Neuron (in vitro differentiated cells): Measurements from ENCODE around the gene ZNF366.
A peak's percentile ranks its signal among the peaks of the same experiment; 100 is the strongest.

Source experiments
- H2AFZ ChIP-seq: one replicate; pipeline ENCODE4 v1.6.1; 2013; ENCODE audit warnings: low read depth, mild to moderate bottlenecking, inconsistent platforms, low read length, moderate library complexity
- H3K27me3 ChIP-seq: one replicate; pipeline ENCODE4 v1.6.1; 2013; ENCODE audit warnings: low read length; ENCODE audit not compliant: insufficient read depth
- H3K36me3 ChIP-seq: one replicate; pipeline ENCODE4 v1.6.1; 2013; ENCODE audit warnings: low read length; ENCODE audit not compliant: insufficient read depth
- H3K4me1 ChIP-seq: one replicate; pipeline ENCODE4 v1.6.1; 2013; ENCODE audit warnings: low read length; ENCODE audit not compliant: insufficient read depth
- H3K4me3 ChIP-seq: 2 replicates; pipeline ENCODE4 v1.5.1; 2013; ENCODE audit warnings: mild to moderate bottlenecking, low read length, moderate library complexity
- H3K9me3 ChIP-seq: one replicate; pipeline ENCODE4 v1.6.1; 2013; ENCODE audit warnings: low read length

ZNF366 gene

GRCh38 chr5:72507231-72507906 is at the start of gene ZNF366:
Gene ZNF366 (minus strand): TSS chr5:72507410. CDS start chr5:72461496, 45,914 bp downstream.
- Histone ChIP-seq H3K27me3 (no peaks in the 10 kb centered on the region), H3K4me3 (no peak within 1 kb of the TSS), H3K9me3 (no peaks in the 10 kb centered on the region), H2AFZ (no peak within 1 kb of the TSS), H3K36me3 (no peaks in the 10 kb centered on the region), H3K4me1 (no peaks in the 10 kb centered on the region)

DNA sequence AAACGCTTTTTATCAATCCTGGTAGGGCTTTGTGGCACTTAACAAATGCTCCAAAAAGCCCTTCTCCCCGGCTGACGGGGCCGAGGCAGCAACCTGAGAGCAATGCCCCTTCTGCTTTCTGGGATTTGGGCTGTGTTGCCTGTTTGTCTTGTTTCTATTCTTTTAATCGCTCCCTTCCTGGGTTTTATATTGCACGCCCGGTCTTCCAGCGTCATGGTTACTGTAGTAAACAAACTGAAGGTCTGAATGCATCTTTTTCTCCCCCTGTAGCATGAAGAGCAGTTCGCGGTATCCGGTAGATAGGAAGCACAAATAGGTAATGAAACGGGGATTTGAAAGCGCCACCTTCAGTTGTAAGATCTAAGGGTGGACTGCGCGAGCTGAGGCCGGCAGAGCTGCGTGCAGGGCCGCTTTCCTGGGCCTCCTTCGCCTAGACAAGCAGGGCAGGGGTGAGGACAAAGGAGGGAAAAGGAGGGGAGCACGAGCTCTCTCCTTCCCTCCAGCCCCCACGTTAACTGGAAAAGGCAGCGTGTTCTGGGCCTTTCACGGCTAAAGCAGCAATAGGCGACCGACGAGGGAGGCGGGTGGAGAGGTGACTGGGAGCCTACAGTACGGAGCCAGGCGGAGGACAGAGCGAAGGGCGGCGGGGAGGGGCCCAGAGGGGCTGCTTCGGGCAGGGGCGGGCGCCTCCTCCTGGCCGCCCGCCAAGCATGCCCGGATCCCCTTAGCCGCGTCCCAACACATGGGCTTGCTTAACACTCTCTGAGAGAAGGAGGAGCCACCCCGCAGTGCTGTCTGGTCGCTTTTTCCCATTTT is 49.3 kb upstream of the ZNF366 start:
- Histone ChIP-seq H3K9me3 (no peaks in the 10 kb centered on the region), H3K27me3 (no peaks in the 10 kb centered on the region), H2AFZ (peak overlapping the region; percentile 32), H3K36me3 (no peaks in the 10 kb centered on the region), H3K4me1 (peaks cover 16% of the 10 kb centered on the region), H3K4me3 (no peak overlapping the region)

GRCh38 chr5:72555871-72556270 is 48.7 kb upstream of the ZNF366 start:
- Histone ChIP-seq H3K4me1 (peaks cover 16% of the 10 kb centered on the region), H3K36me3 (no peaks in the 10 kb centered on the region), H2AFZ (peak overlapping the region; percentile 32), H3K4me3 (no peak overlapping the region), H3K9me3 (no peaks in the 10 kb centered on the region), H3K27me3 (no peaks in the 10 kb centered on the region)

GRCh38 chr5:72554897-72555296 is 47.7 kb upstream of the ZNF366 start:
- Histone ChIP-seq H3K9me3 (no peaks in the 10 kb centered on the region), H2AFZ (no peak overlapping the region)

GRCh38 chr5:72552041-72552557 is 44.9 kb upstream of the ZNF366 start:
- H3K27me3 ChIP-seq: no peaks in the 10 kb centered on the region

More at GRCh38 chr5:72554897-72555296, 47.7 kb upstream of the ZNF366 start:
- peaks cover 16% of the 10 kb centered on the region for H3K4me1 ChIP-seq
- no peaks in the 10 kb centered on the region for H3K36me3 ChIP-seq
- H3K27me3 ChIP-seq: no peaks in the 10 kb centered on the region
- H3K4me3 ChIP-seq: no peak overlapping the region

DNA sequence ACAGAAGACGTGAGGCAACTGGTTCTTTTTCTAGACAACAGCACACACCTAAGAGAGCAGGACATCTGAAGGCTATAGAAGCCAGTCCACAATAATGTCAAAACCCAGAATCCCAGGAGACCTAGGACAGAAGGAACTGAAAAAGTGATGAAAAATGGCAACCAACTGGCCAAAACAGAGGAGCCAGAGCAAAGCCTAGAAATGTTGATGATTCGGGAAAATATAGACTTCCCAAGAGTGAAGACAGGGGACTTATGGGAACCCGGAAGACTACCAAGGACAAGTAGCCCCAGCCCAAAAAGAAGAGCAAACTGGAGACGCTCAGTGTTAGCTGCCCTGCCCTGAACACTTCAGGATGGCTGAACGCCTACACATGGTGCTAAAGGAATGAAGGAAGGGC is 43.4 kb upstream of the ZNF366 start:
- H3K4me1 ChIP-seq: no peaks in the 10 kb centered on the region
- H3K27me3 ChIP-seq: no peaks in the 10 kb centered on the region
- no peak overlapping the region for H3K4me3 ChIP-seq
- H3K9me3 ChIP-seq: no peaks in the 10 kb centered on the region
- no peaks in the 10 kb centered on the region for H3K36me3 ChIP-seq
- H2AFZ ChIP-seq: no peak overlapping the region

More at GRCh38 chr5:72552041-72552557, 44.9 kb upstream of the ZNF366 start:
- Histone ChIP-seq H3K4me3 (no peak overlapping the region), H3K36me3 (no peaks in the 10 kb centered on the region), H3K9me3 (no peaks in the 10 kb centered on the region), H2AFZ (no peak overlapping the region), H3K4me1 (peaks cover 11% of the 10 kb centered on the region)

DNA sequence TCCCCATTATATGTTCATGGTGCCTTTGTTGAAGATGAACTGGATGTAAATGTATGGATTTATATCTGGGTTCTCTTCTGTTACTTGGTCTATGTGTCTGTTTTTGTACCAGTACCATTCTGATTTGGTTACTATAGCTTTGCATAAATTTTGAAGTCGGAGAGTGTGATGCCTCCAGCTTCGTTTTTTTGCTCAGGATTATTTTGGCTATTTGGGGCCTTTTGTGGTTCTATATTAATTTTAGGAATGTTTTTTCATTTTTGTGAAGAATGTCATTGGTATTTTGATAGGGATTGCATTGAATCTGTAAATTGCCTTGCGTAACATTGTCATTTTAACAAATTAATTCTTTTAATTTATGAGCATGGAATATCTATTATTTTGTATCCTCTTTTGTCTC is 36.6 kb upstream of the ZNF366 start:
- Histone ChIP-seq H2AFZ (no peak overlapping the region), H3K9me3 (peaks cover 2% of the 10 kb centered on the region), H3K27me3 (no peaks in the 10 kb centered on the region), H3K4me1 (peaks cover 7% of the 10 kb centered on the region), H3K36me3 (no peaks in the 10 kb centered on the region), H3K4me3 (no peak overlapping the region)

DNA sequence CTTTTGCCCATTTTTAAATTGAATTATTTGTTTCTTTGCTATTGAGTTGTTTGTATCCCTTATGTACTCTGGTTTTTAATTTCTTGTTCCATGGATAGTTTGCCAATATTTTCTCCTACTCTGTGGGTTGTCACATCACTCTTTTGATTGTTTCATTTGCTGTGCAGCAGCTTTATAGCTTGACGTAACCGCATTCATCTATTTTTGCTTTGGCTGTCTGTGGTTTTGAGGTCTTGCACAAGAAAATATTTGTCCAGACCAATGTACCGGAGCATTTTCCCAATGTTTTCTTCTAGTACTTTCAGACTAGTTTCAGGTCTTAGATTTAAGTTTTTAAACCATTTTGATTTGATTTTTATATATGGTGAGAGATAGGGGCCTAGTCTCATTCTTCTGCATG is 36.2 kb upstream of the ZNF366 start:
- Histone ChIP-seq H2AFZ (no peak overlapping the region), H3K36me3 (no peaks in the 10 kb centered on the region), H3K4me3 (no peak overlapping the region), H3K27me3 (no peaks in the 10 kb centered on the region), H3K9me3 (peaks cover 2% of the 10 kb centered on the region), H3K4me1 (peaks cover 7% of the 10 kb centered on the region)

GRCh38 chr5:72542695-72543094 is 35.5 kb upstream of the ZNF366 start:
- H3K27me3 ChIP-seq: no peaks in the 10 kb centered on the region
- no peak overlapping the region for H3K4me3 ChIP-seq
- no peaks in the 10 kb centered on the region for H3K36me3 ChIP-seq
- H2AFZ ChIP-seq: no peak overlapping the region
- H3K9me3 ChIP-seq: peaks cover 2% of the 10 kb centered on the region
- H3K4me1 ChIP-seq: peaks cover 7% of the 10 kb centered on the region

- Histone ChIP-seq H3K27me3 (no peaks in the 10 kb centered on the region), H3K9me3 (peaks cover 2% of the 10 kb centered on the region), H3K4me3 (no peak overlapping the region), H2AFZ (no peak overlapping the region), H3K36me3 (no peaks in the 10 kb centered on the region), H3K4me1 (peaks cover 7% of the 10 kb centered on the region)
Measured at GRCh38 chr5:72541501-72542225, 34.5 kb upstream of the ZNF366 start.

DNA sequence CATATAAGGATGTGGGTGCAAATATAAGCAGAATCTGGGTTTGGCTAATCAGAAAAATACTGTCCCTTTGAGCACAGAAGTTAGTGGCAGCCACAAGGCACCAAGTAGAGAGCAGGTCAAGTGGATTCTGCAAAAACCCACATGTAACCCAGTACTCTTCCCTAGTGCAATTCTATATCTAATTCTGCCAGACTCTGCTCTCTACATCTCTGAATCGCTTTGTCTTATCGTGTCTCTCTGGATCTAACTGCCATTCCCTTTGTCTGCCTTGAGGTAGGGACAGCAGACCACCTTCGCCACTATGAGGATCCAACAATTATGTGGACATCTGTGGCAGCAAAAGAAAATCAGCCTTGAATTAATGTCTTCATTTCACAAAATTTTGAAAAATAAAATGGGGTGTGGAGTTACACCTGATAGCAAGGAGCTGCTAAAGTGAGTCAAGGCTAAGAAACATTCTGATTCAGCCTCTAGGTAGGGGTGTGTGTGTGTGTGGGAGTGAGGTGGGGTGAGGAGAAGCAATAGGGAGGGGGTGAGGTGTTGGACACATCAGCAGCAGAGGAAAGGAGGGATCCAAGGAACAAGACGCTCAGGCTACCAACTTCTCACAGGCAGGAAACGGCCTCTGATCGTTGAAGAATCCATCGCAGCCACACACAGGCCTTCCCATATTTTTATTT is 33.7 kb upstream of the ZNF366 start:
- Histone ChIP-seq H3K27me3 (no peaks in the 10 kb centered on the region), H3K4me3 (no peak overlapping the region)

GRCh38 chr5:72539726-72540125 is 32.5 kb upstream of the ZNF366 start:
- Histone ChIP-seq H3K4me3 (no peak overlapping the region), H3K27me3 (no peaks in the 10 kb centered on the region), H3K4me1 (peaks cover 7% of the 10 kb centered on the region), H3K9me3 (peaks cover under 1% of the 10 kb centered on the region), H2AFZ (no peak overlapping the region), H3K36me3 (no peaks in the 10 kb centered on the region)

More for the DNA sequence above, 33.7 kb upstream of the ZNF366 start:
- Histone ChIP-seq H2AFZ (no peak overlapping the region), H3K9me3 (peaks cover 2% of the 10 kb centered on the region), H3K4me1 (peaks cover 7% of the 10 kb centered on the region), H3K36me3 (no peaks in the 10 kb centered on the region)
